Activated CD4-positive, alpha-beta T cell treated with anti-CD3 and anti-CD28 coated beads, Interleukin-2, amount 50 U/mL, for 24 hours (primary cell): ENCODE data around the gene PAPPA2.
"Not testable (repeated sequence)": the region's sequence is repeated elsewhere in the genome, so short reads cannot be mapped to it uniquely, and the experiment has no call there.

ENCODE experiments used
- DNase-seq, 2 donors: peaks; one replicate each; pipeline ENCODE4 v3.0.0-alpha.2; 2020; ENCODE audit warnings: low read depth in 1 of 2, low spot score in 1 of 2

PAPPA2 gene, protein sequence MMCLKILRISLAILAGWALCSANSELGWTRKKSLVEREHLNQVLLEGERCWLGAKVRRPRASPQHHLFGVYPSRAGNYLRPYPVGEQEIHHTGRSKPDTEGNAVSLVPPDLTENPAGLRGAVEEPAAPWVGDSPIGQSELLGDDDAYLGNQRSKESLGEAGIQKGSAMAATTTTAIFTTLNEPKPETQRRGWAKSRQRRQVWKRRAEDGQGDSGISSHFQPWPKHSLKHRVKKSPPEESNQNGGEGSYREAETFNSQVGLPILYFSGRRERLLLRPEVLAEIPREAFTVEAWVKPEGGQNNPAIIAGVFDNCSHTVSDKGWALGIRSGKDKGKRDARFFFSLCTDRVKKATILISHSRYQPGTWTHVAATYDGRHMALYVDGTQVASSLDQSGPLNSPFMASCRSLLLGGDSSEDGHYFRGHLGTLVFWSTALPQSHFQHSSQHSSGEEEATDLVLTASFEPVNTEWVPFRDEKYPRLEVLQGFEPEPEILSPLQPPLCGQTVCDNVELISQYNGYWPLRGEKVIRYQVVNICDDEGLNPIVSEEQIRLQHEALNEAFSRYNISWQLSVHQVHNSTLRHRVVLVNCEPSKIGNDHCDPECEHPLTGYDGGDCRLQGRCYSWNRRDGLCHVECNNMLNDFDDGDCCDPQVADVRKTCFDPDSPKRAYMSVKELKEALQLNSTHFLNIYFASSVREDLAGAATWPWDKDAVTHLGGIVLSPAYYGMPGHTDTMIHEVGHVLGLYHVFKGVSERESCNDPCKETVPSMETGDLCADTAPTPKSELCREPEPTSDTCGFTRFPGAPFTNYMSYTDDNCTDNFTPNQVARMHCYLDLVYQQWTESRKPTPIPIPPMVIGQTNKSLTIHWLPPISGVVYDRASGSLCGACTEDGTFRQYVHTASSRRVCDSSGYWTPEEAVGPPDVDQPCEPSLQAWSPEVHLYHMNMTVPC (N-terminal part only)

DNA sequence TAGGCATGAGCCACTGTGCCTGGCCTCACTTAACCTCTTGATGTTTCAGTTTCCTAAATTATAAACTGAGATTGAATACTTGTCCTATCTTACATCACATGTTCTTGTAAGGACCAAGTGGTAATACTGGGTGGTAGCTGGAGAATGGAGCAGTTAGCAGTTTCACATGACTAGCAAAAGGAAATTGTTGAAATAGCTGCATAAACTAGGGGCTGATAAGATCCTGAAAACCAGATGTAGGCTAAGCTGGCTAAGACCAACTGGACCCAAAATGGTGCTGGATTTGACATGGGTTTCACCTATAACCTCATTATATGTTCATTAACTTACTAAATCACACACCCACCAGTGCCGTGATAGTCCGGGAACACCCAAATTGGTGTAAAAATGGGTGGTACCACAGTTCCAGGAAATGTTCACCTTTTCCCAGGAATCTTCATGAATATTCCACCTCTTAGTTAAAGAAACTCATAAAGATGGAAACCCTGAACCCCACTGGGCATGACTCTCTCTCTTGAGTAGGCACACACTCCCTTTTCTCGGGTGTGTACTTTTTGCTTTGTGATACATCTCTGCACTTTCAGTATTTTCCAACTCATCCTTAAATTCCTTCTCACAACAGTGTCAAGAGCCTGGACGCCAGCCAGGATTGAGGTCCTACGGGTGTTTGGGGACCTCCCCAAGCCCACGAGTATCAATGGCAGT, at the start of gene PAPPA2:
Gene PAPPA2 (plus strand): TSS at position 502 of the 705 bp plus-strand sequence. CDS start 93,148 bp downstream, outside the sequence.
- no peak for DNase-seq

DNA sequence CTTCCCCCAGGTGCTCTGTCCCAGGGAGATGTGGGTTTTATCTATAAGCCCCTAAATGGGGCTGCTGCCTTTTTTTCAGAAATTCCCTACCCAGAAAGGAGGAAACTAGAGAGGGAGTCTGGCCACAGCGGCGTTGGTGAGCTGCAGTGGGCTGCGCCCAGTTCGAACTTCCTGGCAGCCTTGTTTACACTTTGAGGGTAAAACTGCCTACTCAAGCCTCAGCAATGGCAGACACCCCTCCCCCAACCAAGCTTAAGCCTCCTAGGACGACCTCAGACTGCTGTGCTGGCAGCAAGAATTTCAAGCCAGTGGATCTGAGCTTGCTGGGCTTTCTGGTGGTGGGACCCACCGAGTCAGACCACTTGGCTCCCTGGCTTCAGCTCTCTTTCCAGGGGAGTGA, 46.2 kb upstream of the PAPPA2 start:
- DNase-seq = no peak

DNA sequence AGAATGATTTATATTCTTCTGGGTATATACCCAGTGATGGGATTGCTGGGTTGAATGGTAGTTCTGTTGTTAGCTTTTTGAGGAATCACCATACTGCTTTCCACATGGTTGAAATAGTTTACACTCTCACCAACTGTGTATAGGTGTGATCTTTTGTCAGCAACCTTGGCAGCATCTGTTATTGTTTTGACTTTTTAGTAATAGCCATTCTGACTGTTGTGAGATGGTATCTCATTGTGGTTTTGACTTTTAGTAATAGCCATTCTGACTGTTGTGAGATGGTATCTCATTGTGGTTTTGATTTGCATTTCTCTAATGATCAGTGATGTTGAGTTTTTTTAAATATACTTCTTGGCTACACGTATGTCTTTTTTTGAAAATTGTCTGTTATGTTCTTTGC, 43.4 kb upstream of the PAPPA2 start:
- DNase-seq = not testable (repeated sequence)

DNA sequence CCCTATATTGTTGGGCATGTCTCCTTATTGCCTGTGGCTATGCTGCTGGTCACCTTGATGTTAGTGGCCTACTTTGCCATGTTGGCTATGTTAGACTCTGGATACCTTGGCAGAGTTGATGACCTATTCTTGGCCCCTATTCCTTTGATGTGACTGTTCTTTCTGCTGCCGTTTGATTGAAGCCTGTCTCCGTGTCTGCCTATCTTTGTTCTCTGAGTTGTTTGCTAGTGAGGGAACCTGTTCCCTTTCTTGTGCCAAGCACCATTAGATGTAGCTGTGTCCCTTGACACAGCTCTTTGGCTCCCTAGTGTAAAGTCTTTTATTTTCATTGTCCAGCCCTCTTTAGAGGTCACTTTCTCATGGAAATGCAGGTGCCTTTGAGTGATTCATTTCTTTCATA, 28.7 kb upstream of the PAPPA2 start:
- no peak for DNase-seq

DNA sequence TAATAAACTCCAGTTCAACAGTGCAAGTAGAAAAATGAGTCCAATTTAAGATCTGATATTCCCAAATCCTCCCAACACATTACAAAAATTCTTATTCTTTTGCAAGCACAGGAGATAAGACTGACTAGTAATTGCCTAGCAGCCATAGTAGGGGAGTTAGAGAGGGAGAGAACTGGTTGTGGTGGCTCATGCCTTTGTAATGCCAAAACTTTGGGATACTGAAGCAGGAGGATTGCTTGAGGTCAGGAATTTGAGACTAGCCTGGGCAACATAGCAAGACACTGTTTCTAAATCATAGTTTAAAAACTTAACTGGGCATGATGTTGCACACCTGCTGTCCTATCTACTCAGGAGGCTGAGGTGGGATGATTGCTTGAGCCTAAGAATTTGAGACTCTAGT, 26.7 kb upstream of the PAPPA2 start:
- no peak for DNase-seq

DNA sequence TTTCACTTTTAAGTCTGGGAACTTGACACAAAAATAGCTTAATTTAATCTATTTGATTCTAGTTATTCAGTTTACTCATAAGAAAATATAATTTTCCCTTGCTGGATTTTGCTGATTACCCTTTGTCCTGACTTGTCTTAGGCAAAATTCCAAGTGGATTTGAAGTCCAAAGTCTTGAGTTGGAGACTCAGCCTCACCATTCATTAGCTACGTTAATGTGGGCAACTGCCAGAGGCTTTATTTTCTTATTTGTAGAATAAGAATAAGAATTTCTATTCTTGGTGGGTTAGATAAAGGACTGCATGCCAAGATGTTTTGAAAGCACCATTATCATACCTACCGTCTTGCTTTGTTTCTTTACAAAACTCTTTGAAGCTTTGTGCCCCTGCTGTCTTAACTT, 22.8 kb upstream of the PAPPA2 start:
- no peak for DNase-seq

DNA sequence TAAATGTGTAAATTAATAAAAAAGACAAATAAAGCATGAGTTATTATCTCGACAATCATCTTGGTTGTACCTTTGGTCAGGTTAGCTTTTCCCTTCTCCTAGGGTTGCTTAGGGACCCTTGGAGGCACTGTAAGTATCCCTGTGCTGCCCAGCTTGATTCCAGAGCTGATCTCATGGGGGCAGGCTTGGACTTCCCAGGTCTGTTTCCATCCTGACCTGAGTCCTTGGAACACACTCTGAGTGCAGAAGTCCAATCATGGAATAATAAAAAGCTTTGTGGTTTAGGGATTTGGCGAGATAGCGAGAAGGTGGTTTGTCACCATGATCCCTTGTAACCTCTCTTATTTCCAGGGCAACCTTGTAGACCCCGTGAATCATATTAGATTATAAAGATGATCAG, 18.7 kb upstream of the PAPPA2 start:
- DNase-seq = no peak

DNA sequence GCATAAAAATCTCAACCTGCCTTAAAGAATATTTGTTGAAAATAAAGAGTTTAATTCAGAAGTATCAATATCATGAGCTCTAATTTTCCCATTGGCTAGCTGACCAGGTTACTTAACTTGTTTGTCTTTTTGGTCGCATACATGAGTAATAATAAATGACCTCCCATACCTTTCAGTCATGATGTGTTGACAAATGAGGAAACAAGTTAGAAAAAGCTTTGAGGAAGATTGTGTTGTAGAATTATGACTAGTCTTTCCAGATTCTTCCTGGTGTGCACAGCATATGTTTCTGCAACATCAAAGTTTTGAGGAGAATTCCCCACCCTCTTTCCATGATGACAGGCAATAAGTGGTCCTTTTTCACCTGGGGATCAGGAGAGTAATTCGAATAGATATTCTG, 17.6 kb upstream of the PAPPA2 start:
- no peak for DNase-seq

DNA sequence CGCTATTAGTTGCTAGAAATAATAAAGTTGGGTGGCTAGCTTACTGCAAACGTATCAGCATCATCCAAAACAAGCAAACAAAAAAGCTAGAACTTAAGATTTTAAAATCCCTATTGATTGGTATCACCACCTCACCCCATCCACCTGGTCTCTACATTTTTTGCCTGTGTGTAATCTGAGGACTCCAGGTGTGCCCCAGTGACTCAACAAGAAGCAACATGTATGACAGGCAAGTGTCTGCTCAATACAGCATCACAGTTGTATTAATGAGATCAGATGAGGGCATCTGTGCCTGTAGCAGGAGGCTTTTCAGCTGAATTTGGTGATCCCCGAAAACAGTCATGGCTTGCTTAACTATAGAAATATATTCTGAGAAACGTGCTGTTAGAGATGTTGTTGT, 14.6 kb upstream of the PAPPA2 start:
- DNase-seq = no peak

DNA sequence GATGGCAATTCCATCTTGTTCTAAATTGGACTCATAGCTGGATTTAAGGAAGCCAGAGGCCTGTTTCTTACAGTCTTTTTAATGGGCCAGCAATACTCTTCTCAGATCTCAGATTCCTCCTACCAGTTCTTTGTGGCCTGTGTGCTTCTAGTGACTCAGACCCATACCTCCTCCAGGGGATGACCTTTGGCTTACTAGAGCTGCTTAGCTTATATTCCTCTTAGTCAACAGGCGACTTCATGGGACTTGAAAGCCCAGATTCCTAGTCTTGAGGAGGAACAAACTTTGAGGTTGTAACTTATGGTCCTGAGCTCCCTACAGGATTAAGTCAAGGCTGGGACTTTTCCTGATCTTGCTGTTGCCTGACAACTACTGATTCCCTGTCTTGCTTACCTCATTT, 12.4 kb upstream of the PAPPA2 start:
- DNase-seq = no peak

DNA sequence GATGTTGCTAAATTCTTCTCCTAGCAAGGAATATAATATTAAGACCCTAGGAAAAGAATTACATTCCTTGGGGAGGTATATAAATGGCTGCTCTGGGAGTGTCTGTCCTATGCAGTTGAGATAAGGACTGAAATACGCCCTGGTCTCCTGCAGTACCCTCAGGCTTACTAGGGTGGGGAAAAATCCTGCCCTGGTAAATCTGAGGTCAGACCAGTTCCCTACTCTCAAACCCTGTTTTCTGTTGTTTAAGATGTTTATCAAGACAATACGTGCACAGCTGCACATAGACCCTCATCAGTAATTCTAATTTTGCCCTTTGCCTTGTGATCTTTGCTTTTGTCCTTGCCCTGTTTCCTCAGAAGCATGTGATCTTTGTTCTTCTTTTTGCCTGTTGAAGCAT, 11.2 kb upstream of the PAPPA2 start:
- not testable (repeated sequence) for DNase-seq

DNA sequence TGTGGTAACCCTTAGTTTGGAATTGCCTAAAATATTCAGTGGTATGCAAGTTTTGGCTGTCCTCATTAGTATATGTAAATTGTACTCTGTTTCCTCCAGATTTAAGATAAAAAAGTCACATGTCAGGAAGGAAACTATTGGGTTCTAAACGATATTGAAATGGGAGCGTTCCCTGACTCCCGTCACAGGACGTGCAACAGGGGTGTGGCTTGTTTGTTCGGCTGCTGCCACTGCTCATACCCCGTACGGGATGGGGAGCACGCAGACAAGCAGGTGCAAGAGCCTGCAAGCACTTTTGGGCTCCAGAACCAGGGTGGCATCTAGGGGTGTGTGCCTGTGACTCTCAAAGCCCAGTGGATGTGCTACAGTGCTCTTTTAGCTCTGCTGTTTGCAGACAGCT, 6.2 kb upstream of the PAPPA2 start:
- DNase-seq = no peak

DNA sequence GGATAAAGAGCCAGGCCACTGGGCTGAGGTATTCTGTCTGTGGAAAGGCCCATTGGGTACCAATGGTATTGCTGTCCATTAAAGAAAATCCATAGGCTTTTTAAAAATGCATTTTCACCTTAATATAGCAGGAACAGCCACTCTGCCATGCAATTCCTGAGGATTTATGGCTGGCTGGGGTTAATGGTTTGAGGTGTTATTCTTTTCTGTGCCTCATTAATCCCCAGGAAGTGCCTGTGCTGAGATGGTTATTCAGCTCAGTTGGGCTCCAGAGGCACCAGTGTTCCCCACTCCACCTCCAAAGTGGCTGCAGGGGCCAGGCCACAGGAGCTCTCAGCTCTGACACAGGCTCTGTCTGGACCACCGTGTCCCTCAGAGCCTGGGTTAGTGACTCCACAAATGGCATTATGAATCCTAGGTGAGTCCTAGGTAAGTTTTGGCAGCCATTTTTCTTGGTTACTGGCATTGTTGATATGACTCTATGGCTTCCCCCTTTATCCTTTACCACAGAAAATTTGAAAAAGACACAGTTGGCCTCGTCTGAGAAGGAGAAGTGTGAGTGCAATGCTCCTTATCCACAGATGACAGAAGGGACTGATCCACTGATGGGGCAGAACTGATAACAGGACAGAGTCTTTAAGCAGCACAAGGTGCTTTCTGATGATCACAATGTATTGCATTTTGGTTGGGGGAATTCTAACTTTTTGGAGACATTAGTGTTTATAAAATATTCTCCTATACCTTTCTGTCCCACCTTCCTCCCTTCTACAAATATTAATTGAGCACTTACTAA, 2.2 kb upstream of the PAPPA2 start:
- DNase-seq = no peak

DNA sequence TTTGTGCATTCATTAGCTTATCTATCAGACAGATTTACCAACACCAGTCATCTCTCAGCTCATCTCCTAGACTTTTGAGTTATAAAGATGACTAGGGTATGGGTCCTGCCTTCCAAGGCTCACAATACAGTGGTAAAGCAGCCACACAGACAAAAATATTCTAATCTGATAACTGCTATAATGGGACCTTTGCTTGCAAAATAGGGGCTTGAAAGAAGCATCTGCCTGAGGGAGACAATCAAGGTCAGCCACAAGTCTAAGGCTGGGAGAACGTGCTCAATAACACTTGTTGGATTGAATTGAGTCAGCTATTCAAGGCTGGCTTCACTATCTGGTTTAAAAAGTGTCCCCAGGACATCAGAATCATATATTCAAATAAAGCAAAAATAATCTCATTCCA, 1.4 kb upstream of the PAPPA2 start:
- DNase-seq = no peak

DNA sequence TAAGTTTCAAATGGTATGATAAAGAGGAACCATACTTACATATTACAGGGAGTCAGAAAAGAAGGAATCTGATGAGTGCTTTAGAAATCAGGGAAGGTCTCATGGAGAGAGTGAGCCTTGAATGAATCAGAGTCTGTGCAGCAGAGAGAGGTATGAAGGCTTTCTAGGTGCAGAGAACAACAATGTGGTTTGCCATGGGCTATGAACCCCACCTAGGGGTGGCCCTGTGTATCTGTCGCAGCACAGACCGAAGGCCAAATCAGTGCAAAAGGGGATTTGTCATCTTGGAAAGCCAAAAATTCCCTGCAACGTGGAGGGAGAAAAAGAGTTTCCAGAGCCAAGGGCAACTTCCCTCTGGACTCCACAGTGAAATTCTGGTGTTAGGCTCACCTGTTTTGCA, 3.5 kb downstream of the PAPPA2 start:
- no peak for DNase-seq

DNA sequence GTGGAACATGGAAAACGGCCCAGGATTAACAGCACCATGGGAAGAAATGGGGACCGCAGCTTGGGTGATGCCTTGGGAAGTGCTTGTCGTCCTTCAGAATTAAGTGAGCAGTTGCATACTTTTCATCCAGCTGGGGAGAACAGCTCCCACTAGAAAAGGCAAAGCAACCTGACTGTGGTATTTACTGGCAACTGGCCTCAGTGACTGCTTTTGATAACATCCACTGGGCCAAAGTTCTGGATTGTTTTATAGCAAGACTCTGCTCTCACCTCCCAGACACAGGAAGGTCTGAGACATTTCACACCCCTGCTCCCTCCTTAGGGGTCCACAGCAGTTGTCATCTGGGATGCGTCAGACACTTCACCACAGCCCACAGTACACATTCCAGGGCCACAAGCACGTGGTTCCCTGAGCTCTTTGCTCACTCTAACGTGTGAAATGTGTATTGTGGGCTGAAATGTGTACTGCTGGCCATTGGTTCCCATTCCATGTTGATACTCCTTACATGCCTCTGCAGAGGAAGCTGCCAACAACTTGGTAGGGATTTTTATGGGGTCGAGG, 6.6 kb downstream of the PAPPA2 start:
- no peak for DNase-seq

DNA sequence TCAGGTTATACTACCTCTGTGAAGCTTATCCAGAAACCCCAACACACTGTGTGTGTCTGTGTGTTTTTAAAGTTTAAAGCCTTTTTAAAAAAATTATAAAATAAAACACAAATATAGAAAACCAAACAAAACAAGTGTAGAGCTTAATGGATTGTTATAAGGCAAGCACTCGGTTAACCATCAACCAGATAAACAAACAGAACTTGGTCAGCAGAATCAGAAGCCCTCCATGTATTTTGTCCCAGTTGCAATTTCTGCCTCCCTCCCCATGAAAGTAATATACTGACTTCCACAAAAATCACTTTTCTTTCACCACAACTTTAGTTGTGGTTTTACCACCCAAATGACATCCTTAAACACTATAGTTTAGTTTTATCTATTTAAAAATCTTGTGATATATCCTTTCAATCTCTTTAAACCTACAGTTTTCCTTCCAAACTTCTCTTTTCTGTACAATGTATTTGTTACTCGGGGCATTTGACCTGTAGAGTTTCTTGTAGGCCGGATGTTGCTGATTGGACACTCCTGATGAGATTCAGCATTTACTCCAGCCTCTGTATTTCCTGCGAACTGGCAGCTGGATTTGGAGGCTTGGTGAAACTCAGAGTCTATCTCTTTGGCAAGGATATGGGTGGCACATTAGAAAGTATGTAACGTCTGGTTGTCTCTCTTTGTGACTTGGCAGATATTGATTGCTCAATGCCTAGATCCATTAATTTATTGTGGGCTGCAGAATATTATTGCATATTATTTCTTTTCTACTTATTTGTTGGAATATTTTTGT, 8.6 kb downstream of the PAPPA2 start:
- DNase-seq = no peak

DNA sequence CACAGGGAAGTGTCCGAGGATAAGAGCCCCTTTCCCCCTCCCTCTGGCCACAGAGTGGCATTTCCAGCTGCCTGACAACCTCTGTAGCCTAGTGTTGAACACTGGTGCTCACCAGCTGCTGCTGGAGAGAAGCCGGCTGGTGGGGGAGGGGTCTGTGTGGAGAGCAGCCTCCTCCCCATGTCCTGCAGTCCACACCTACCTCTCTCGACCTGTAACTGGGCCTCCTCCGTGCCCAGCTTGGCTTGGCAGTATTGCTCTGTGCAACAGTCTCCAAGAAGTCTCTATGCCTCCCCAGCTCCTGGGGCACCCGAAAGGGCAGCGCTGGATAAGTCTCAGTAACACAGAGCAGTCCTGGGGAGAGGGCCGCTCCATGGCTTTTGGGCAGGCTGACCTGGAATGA, 17.0 kb downstream of the PAPPA2 start:
- no peak for DNase-seq

DNA sequence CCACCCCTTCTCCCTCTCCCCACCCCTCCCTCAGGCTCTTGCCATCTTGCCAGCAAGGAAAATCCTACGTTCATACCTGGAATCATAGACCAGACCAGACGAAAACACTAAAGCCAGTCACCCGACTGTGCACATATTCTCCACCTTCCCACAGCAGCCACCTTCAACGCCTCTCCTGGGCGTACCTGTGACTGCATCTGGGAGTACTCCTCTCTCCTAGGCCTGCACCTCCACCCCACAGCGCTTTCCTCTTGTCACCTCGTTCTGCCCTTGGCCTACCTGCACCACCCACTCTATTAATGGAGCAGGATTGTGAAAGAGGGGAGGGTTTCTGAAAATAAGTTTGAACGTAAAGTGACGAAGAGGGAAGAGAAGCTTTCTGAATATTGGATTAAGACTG, 17.8 kb downstream of the PAPPA2 start:
- no peak for DNase-seq

DNA sequence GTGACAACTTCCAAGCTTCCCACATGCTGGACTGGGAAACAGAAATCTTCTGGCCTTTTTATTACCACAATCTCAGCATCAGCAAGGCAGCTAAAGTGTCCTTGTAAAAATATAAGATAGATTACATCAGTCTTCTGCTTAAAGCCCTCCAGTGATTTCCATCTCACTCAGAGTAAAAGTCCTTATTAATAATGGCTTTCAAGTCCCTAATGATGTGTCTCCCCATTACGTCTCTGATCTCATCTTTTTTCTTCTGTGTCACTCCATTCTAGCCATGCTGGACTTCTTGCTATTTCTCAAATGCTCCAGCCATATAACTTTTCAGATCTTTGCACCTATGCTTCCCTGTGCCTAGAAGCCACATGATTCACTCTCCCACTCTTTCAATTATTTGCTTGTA, 22.1 kb downstream of the PAPPA2 start:
- DNase-seq = no peak
